Umbilical cord (tissue), 1 donor: ENCODE data around the gene MTHFR. TPM values are rescaled to one million over a fixed set of nuclear protein-coding genes. Genes with fewer than 3 reads are reported as not detected.

Experiments
- total RNA-seq: library from RNA; depleted of rRNA; stranded (reverse); fragments of >200 nt; gene quantifications from one replicate; pipeline ENCODE4 v1.2.3, GENCODE V29; 2014; ENCODE audit warnings: low replicate concordance; ENCODE audit not compliant: insufficient read depth

Gene MTHFR
- total RNA-seq, 1 donor from 2014 or later = 17.1 TPM

Other genes with a start within 250 kb of the MTHFR start
- 4.1 TPM for gene FBXO2, start 151.5 kb downstream of the MTHFR start, total RNA-seq
- 7.9 TPM for gene FBXO44, start 151.1 kb downstream of the MTHFR start, total RNA-seq
- gene FBXO6, start 141.8 kb downstream of the MTHFR start, total RNA-seq = 0.48 TPM
- 15.2 TPM for gene MAD2L2, start 124.8 kb downstream of the MTHFR start, total RNA-seq
- 1.4 TPM for gene DRAXIN, start 114.3 kb downstream of the MTHFR start, total RNA-seq
- gene AGTRAP, start 69.8 kb downstream of the MTHFR start, total RNA-seq = 43.3 TPM
- 2.6 TPM for gene C1orf167, start 43.8 kb downstream of the MTHFR start, total RNA-seq
- 7.9 TPM for gene CLCN6, start 227 bp upstream of the MTHFR start, total RNA-seq
- gene NPPA, start 41.8 kb upstream of the MTHFR start, total RNA-seq = not detected
- not detected for gene NPPB, start 53.0 kb upstream of the MTHFR start, total RNA-seq
- 44.3 TPM for gene KIAA2013, start 120.5 kb upstream of the MTHFR start, total RNA-seq
- 238 TPM for gene PLOD1, start 128.8 kb upstream of the MTHFR start, total RNA-seq
- gene MFN2, start 174.5 kb upstream of the MTHFR start, total RNA-seq = 25.5 TPM
- 14.0 TPM for gene MIIP, start 213.5 kb upstream of the MTHFR start, total RNA-seq